CD1c-positive myeloid dendritic cell (primary cell): ENCODE data around the gene FAM47E.

ENCODE experiments used
- DNase-seq: peaks from one replicate; pipeline ENCODE4 v3.0.0-alpha.2; 2016; ENCODE audit errors: extremely low spot score

Gene FAM47E

DNA sequence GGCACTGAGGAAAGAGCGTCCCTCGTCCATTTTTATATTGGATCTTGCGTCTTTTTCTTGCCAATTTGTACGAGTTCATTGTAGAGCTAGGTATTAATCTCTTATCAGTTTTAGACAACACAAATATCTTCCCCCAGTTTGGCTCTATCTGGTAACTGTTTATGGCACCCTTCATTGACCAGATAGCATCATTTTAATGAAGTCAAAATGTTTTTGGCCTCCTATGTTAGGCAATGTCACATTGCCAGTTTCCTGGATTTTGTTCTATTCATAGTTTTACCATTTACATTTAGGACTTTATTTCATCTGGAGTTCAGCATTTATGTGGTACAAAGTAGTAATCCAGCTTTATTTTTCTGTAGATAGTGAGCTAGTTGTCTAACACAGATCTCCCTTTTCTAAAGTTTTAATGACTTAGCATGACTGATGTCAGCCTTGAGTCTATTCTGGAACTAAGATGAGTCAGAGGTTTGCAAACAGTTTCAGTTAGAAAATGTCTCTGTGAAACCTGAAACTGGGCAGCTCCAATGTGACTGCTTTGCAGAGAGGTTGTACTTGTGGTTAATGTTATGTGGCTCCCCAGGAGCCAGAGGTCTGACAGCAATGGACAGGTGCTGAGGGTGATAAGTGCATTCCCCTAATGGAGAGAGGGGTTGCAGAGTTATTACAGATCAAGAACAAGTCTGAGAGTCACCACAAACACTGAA lies 49.7 kb downstream of the FAM47E start:
- peak; percentile 53 for DNase-seq

DNA sequence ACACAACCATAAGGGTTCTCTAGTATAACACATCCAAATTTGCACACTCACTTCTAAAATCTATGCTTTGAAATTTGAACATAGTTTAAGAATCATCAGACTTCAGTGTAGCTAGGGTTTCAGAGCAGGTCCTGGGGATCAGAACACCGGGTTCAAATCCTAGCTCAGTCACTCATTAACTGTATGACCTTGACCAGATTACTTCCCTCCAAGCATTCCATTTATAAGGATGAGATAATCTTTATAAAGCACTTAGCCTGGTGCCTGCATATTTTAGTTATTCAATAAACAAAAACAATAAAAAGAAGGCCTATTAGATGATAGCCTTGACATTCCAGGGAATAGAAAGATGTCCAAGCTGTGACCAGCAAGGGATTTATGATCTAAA lies 50.2 kb downstream of the FAM47E start:
- DNase-seq = no peak

- peak; percentile 22 for DNase-seq
These were observed 51.4 kb downstream of the FAM47E start for GRCh38 chr4:76302826-76303438.

DNA sequence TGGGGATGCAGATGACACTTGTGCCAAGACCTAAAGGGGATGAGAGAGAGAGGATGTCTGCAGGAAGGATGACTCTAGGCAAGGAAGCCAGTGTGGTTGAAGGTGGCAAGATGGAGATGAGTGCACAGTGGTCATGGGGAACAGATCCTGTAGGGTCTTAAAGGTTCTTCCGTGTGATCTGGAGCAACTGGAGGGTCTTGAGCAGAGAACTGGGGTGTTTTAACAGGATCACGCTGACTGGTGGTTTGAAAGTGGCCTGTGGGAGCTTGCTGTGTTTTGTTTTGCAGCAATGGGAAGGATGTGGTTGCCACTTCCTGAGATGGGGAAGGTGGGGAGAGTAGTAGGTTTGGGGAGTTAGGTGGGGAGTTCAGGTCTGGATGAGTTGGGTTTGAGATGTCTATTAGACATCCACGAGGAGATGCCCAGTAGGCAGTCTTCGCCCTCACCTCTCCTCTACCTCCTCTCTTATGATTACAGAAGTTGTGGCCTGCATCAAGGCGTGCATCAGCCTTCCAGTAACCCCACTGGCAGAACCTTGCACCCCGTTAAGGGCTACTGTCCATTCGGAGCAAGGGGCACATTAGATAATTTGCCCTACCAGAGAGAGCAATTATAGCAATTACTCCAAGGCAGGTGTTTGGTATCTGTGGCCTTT lies 53.6 kb downstream of the FAM47E start:
- no peak for DNase-seq

GRCh38 chr4:76305971-76306881 lies 54.7 kb downstream of the FAM47E start, which contains the start of gene STBD1:
Gene STBD1 (plus strand): TSS chr4:76306733. CDS start chr4:76306770, 37 bp downstream.
- DNase-seq = peak; percentile 75

- peak; percentile 31 for DNase-seq
These were observed 55.5 kb downstream of the FAM47E start for GRCh38 chr4:76306882-76307659.

- no peak for DNase-seq
These were observed 56.1 kb downstream of the FAM47E start for GRCh38 chr4:76307660-76308014.

DNA sequence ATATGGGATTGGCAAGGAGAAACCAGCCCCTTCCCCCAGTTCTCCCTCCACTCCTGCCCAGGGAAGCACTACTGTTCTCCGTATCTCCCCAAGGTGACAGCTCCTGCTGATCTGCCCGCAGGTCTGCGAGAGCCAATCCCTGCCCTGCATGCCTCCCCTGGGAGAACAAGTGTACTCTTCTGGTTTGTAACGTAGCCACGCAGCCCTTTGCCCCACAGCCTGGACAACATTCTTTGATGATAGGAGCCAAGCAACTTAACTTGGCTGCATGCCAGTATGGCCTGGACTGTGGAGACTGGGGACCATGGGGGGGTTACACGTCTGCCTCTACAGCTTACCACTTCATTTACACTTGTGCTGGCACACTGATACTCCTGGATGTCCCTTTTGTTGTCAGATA lies 57.0 kb downstream of the FAM47E start:
- DNase-seq = no peak

GRCh38 chr4:76309939-76310550 lies 58.5 kb downstream of the FAM47E start:
- no peak for DNase-seq

DNA sequence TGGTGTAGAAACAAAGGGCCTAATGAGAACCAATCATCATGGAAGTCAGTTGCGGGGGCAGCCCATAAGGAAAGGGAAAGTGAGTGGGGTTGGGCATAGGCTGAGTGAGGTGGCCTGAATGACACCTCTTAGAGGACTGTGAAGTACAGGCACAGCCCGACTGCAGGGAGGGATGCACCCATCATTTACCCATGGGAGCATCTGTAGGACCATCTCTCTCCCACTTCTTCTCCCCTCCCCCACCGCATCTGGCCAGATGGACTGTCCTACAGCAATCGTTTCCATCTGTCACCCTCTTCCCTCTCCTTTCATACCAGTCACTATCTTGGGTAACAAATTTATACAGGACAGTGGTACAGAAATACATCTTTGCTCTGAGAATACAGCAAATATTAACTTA lies 59.2 kb downstream of the FAM47E start:
- no peak for DNase-seq

DNA sequence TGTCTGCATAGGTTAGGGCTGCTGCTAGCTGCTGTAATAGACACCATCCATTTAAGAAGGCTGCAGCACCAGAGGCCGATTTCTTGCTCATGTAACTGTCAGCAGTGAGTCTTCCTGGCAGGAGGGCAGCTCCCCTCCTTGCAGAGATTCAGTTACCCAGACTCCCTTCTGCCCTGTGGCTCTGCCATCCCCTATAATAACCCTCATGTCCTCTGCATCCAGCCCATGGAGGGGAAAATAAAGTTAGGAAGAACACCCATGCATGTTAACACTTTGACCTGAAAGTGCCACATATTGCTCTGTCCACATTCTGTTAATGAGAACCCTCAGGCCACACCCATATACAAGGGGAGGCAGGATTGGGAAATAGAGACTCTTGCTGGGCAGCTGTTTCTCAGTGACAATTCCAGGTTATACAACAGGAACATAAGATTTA lies 60.4 kb downstream of the FAM47E start:
- no peak for DNase-seq

DNA sequence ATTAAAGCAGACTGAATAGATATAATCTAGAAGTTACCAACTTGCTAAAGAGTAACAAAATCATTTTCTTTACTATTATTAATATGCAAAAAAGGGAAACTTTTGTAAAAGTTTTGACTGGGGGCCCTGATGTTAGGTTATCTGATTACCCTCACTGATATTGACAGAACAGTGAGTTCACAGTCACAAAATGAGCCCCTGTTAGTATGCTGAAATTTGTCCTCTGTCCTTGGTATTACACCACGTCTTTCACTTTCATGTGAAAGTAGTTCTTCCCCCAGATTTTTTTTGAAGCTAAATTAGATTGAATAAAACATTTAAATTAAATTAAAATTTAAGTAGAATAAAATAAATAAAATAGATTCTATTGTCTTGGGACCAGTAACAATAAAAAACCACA lies 60.9 kb downstream of the FAM47E start:
- DNase-seq = no peak

DNA sequence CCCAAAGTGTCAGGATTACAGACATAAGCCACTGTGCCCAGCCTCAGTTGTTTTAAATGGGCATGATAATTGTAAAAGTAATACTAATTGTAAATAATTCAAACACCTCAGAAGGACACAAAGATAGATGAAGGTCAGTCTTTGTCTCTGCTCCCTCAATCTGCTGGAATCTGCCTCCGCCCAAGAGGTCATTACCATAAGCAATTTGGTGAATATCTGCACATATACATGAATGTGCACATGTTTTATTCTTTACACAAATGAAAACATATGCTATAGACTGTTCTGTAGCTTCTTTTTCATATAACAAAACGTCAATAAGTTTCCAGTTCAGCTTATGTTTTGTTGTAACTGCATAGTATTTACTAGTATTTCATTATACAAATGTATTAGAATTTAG lies 62.0 kb downstream of the FAM47E start:
- DNase-seq = no peak

GRCh38 chr4:76315267-76315918 lies 63.9 kb downstream of the FAM47E start:
- no peak for DNase-seq

DNA sequence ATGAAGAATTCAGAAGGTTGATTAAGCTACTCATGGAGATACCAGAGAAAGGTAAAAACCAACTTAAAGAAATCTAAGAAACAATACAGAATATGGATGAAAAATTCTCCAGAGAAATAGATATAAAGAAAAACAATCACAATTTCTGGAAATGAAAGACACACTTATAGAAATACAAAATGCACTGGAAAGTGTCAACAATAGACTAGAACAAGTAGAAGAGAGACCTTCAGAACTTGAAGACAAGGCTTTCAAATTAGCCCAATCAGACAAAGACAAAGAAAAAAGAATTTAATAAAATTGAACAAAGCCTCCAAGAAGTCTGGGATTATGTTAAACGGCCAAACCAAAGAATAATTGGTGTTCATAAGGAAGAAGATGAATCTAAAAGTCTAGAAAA lies 64.6 kb downstream of the FAM47E start:
- DNase-seq = no peak

DNA sequence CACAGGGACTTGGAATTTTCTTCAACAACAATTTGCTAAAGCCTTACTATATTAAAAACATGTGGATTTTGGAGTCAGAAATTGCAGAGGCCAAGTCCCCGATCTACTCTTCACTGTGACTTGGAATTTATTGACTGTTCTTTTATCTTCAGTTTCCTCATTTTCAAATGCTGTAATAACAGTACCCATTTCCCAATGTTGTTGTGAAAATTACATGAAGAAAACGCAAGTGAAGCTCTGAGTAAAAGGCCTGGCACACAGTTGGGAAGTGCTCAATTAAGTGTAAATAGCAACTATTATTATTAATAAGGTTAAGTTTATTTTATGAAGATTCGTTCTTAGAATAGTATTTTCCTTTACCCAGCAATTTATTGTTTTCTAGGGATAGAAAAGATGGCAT lies 70.7 kb downstream of the FAM47E start:
- DNase-seq = no peak

- DNase-seq = no peak
These were observed 73.6 kb downstream of the FAM47E start for GRCh38 chr4:76325072-76325471.

- no peak for DNase-seq
These were observed 75.0 kb downstream of the FAM47E start for GRCh38 chr4:76326515-76326914.
